Endothelial cell (in vitro differentiated cells): ENCODE data around the gene RFPL4A. TPM values are rescaled to one million over a fixed set of nuclear protein-coding genes. Genes with fewer than 3 reads are reported as not detected.
A peak's percentile ranks its signal among the peaks of the same experiment; 100 is the strongest.
"Not testable (repeated sequence)": the region's sequence is repeated elsewhere in the genome, so short reads cannot be mapped to it uniquely, and the experiment has no call there.

Source experiments
- DNase-seq: peaks from one replicate; pipeline ENCODE4 v3.0.0; 2021; ENCODE audit warnings: low spot score
- H3K27ac Mint-ChIP-seq: one replicate; pipeline ENCODE4 v1.8.0; 2021; ENCODE audit warnings: mixed read lengths, inconsistent platforms; ENCODE audit not compliant: unreplicated experiment
- H3K27me3 Mint-ChIP-seq: one replicate; pipeline ENCODE4 v1.8.0; 2021; ENCODE audit warnings: mild to moderate bottlenecking, moderate library complexity, mixed read lengths, inconsistent platforms; ENCODE audit not compliant: unreplicated experiment
- H3K36me3 Mint-ChIP-seq: one replicate; pipeline ENCODE4 v1.8.0; 2021; ENCODE audit warnings: mild to moderate bottlenecking, low read depth, mixed read lengths, inconsistent platforms; ENCODE audit not compliant: unreplicated experiment
- H3K4me1 Mint-ChIP-seq: one replicate; pipeline ENCODE4 v1.8.0; 2021; ENCODE audit warnings: mild to moderate bottlenecking, mixed read lengths, inconsistent platforms; ENCODE audit not compliant: unreplicated experiment
- H3K4me3 Mint-ChIP-seq: one replicate; pipeline ENCODE4 v1.8.0; 2021; ENCODE audit warnings: mild to moderate bottlenecking, mixed read lengths, inconsistent platforms; ENCODE audit not compliant: unreplicated experiment
- H3K9me3 Mint-ChIP-seq: one replicate; pipeline ENCODE4 v1.8.0; 2021; ENCODE audit warnings: mixed read lengths, inconsistent platforms; ENCODE audit not compliant: unreplicated experiment
- CTCF ChIP-seq: fragments of 200-600 bp; sonication (generic); IDR thresholded peaks from one replicate; pipeline ENCODE4 v1.5.0; 2021; ENCODE audit warnings: antibody characterized with exemption; ENCODE audit not compliant: unreplicated experiment
- long read RNA-seq: library from polyadenylated mRNA; unstranded; transcript quantifications from one replicate; pipeline ENCODE4 v2.0.0, GENCODE V29; 2020; ENCODE audit not compliant: unreplicated experiment
- total RNA-seq: library from RNA; stranded (reverse); fragmentation: NEBNext Ultra II Directional; extraction: Animal tissue kit (Norgen Biotek cat#: 25700); gene quantifications from one replicate; pipeline ENCODE4 v1.2.1, GENCODE V29; 2021; ENCODE audit not compliant: unreplicated experiment

Gene RFPL4A
- total RNA-seq: not detected
- long read RNA-seq: 0 reads

GRCh38 chr19:55758797-55759196, at the start of gene RFPL4A:
Gene RFPL4A (plus strand): TSS chr19:55759097. CDS start chr19:55761801, 2,704 bp downstream.
- H3K4me3 Mint-ChIP-seq, H3K4me1 Mint-ChIP-seq, H3K27me3 Mint-ChIP-seq, H3K36me3 Mint-ChIP-seq, DNase-seq, H3K27ac Mint-ChIP-seq: not testable (repeated sequence)
- peaks cover 33% of the 10 kb centered on the region for H3K9me3 Mint-ChIP-seq

DNA sequence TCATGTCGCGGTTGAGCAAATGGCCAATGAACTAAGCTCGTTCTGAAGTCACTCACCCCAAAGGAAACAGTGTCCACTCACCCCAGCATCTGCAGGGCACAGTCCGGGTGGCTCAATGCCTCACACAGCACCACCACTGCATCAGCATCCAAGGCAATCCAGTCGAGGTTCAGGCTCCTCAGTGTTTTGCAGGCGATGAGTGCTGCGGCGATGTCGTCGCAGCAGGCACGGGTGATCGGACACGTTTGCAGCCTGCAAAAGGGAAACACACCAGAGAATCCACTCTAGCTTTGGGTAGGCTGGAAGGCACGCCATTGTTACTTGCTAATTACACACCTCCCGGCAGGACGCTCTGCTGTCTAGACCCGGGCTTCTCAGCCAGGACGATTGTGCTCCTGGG, 47.2 kb upstream of the RFPL4A start:
- Mint-ChIP-seq H3K4me3 (no peak overlapping the region), H3K9me3 (peaks cover 22% of the 10 kb centered on the region), H3K36me3 (peaks cover 19% of the 10 kb centered on the region), H3K27me3 (peaks cover 13% of the 10 kb centered on the region), H3K4me1 (no peaks in the 10 kb centered on the region), H3K27ac (no peak overlapping the region)
- no peak for TF ChIP-seq CTCF
- DNase-seq: no peak

DNA sequence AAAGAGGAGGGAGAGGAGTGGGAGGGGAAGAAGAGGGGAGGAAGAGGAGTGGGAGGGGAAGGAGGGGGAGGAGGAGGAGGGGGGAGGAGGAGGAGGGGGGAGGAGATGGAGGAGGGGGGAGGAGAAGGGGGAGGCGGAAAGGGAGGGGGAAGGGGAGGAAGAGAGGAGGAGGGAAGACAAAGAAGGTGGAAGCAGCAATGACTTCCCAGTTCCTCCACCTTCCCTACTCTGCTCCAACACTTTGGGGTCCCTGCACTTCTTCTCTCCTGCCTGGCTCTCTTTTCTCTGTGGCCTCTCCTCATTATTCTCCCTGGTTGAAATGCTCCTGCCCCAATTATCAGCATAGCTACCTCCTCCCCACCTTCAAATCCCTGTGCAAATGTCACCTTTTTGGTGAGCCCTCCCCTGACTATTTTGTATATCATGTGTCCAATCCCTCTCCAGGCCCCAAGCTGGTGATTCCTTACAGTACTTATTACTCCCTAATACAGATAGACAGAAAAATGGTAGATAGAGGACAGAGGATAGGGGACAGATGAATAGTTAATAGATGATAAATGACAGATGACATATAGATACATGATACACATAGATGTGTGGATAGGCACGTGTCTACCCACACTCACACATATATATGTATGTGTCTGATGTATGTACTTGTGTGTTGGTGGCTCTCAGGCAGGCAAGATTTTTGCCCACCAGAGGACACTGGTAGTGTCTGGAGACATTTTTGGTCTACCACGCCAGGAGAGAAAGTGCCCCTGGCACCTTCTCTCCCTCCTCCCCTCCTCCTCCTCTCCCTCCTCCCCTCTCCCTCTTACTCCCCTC, 45.9 kb upstream of the RFPL4A start:
- H3K27ac Mint-ChIP-seq: peak overlapping the region; percentile 89
- peaks cover 23% of the 10 kb centered on the region for H3K36me3 Mint-ChIP-seq
- no peak for TF ChIP-seq CTCF
- peak overlapping the region; percentile 47 for H3K4me3 Mint-ChIP-seq
- H3K4me1 Mint-ChIP-seq: no peaks in the 10 kb centered on the region
- H3K9me3 Mint-ChIP-seq: peaks cover 22% of the 10 kb centered on the region
- peaks cover 10% of the 10 kb centered on the region for H3K27me3 Mint-ChIP-seq
- no peak for DNase-seq

DNA sequence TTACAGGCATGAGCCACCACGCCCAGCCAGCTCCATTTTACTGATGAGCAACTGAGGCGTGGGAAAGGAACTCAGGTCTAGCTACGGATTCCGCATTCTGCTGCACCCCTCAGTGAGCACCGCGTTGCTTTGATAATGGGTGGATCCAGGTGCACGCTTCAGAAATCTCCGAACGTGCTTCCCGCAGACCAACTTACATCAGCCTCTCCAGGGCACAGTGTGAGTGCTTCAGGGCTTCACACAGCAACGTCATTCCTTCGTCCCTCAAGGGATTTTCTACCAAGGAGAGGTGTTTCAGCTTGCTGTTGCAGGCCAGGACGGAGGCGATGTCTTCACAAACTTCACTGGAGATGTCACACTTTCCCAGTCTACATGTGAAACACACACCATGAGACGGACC, 42.4 kb upstream of the RFPL4A start:
- Mint-ChIP-seq H3K4me3 (no peak overlapping the region), H3K27ac (no peak overlapping the region), H3K27me3 (peaks cover 11% of the 10 kb centered on the region), H3K36me3 (peaks cover 25% of the 10 kb centered on the region), H3K4me1 (no peaks in the 10 kb centered on the region), H3K9me3 (peaks cover 37% of the 10 kb centered on the region)
- DNase-seq: no peak
- TF ChIP-seq CTCF: no peak

- Mint-ChIP-seq H3K36me3 (peaks cover 26% of the 10 kb centered on the region), H3K9me3 (peaks cover 38% of the 10 kb centered on the region), H3K27ac (no peak overlapping the region), H3K27me3 (peaks cover 8% of the 10 kb centered on the region), H3K4me1 (no peaks in the 10 kb centered on the region), H3K4me3 (peak overlapping the region; percentile 19)
- no peak for DNase-seq
- no peak for TF ChIP-seq CTCF
Measured at GRCh38 chr19:55717251-55717650, 41.6 kb upstream of the RFPL4A start.

DNA sequence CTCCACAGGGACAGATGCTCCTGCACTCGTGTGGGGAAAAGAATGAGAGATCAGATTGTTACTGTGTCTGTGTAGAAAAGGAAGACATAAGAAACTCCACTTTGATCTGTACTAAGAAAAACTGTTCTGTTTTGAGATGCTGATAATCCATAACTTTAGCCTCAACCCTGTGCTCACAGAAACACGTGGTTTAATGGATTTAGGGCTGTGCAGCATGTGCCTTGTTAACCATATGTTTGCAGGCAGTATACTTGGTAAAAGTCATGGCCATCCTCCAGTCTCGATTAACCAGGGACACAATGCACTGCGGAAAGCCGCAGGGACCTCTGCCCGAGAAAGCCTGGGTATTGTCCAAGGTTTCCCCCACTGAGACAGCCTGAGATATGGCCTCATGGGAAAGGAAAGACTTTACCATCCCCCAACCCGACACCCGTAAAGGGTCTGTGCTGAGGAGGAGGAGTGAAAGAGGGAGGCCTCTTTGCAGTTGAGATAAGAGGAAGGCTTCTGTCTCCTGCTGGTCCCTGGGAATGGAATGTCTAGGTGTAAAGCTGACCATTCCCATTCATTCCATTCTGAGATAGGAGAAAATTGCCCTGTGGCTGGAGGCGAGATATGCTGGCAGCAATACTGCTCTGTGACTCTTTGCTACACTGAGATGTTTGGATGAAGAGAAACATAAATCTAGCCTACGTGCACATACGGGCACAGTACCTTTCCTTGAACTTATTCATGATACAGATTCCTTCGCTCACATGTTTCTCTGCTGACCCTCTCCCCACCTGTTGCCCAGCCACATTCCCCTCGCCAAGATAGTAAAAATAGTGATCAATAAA, 40.8 kb upstream of the RFPL4A start:
- H3K27ac Mint-ChIP-seq, DNase-seq, H3K27me3 Mint-ChIP-seq, H3K4me1 Mint-ChIP-seq, H3K4me3 Mint-ChIP-seq: not testable (repeated sequence)
- peaks cover 39% of the 10 kb centered on the region for H3K9me3 Mint-ChIP-seq
- H3K36me3 Mint-ChIP-seq: peaks cover 21% of the 10 kb centered on the region
